Neuronal stem cell (in vitro differentiated cells): ENCODE measurements around the gene FAT2.

Source experiments
- DNase-seq: peaks from one replicate; pipeline ENCODE4 v3.0.0-alpha.2; 2013; ENCODE audit warnings: low spot score
- H2AFZ ChIP-seq: one replicate; pipeline ENCODE4 v1.6.1; 2013; ENCODE audit warnings: mild to moderate bottlenecking, low read length, inconsistent platforms
- H2AK5ac ChIP-seq: 2 replicates; pipeline ENCODE4 v1.6.1; 2013; ENCODE audit warnings: low read depth, mild to moderate bottlenecking, inconsistent platforms, low read length, moderate library complexity, mixed read lengths
- H2BK120ac ChIP-seq: 2 replicates; pipeline ENCODE4 v1.6.1; 2013; ENCODE audit warnings: low read depth, mild to moderate bottlenecking, inconsistent platforms, low read length, moderate library complexity, mixed read lengths
- H2BK12ac ChIP-seq: one replicate; pipeline ENCODE4 v1.6.1; 2013; ENCODE audit warnings: low read length, inconsistent platforms
- H2BK15ac ChIP-seq: 2 replicates; pipeline ENCODE4 v1.6.1; 2013; ENCODE audit warnings: mild to moderate bottlenecking, low read length, inconsistent platforms, mixed read lengths
- H2BK5ac ChIP-seq: one replicate; pipeline ENCODE4 v1.6.1; 2013; ENCODE audit warnings: inconsistent platforms, mild to moderate bottlenecking, low read length, moderate library complexity
- H3K14ac ChIP-seq: one replicate; pipeline ENCODE4 v1.6.1; 2013; ENCODE audit warnings: low read length, inconsistent platforms
- H3K18ac ChIP-seq: 2 replicates; pipeline ENCODE4 v1.6.1; 2013; ENCODE audit warnings: low read length, inconsistent platforms
- H3K23ac ChIP-seq: 2 replicates; pipeline ENCODE4 v1.6.1; 2013; ENCODE audit warnings: low read depth, mild to moderate bottlenecking, mixed read lengths, low read length, inconsistent platforms; ENCODE audit not compliant: poor library complexity
- H3K27ac ChIP-seq: replicated peaks from 3 replicates; pipeline ENCODE4 v1.5.1; 2013; ENCODE audit warnings: low read length, inconsistent platforms
- H3K27me3 ChIP-seq, 3 experiments: 2 replicates each; pipeline ENCODE4 v1.6.1; 2013; ENCODE audit warnings: low read length in 3 of 3, mild to moderate bottlenecking in 2 of 3, inconsistent platforms in 1 of 3, low read depth in 1 of 3, mixed read lengths in 1 of 3, moderate library complexity in 1 of 3; ENCODE audit not compliant: control insufficient read depth in 3 of 3, insufficient read depth in 3 of 3
- H3K36me3 ChIP-seq, 2 donors: replicated peaks in 1 of 2; 2 replicates each; pipeline ENCODE4 v1.6.1; 2013; ENCODE audit warnings: low read length in 2 of 2; ENCODE audit not compliant: control insufficient read depth in 2 of 2, insufficient read depth in 2 of 2
- H3K4ac ChIP-seq: 2 replicates; pipeline ENCODE4 v1.6.1; 2013; ENCODE audit warnings: inconsistent platforms, mild to moderate bottlenecking, low read length, moderate library complexity
- H3K4me1 ChIP-seq, 2 donors: 1 replicate in 1 of 2; 2 replicates in 1 of 2; pipeline ENCODE4 v1.6.1; 2013; ENCODE audit warnings: low read length in 2 of 2, low read depth in 1 of 2; ENCODE audit not compliant: control insufficient read depth in 2 of 2, insufficient read depth in 1 of 2
- H3K4me2 ChIP-seq: one replicate; pipeline ENCODE4 v1.6.1; 2013; ENCODE audit warnings: mild to moderate bottlenecking, low read length, inconsistent platforms; ENCODE audit not compliant: insufficient read depth, poor library complexity, severe bottlenecking
- H3K4me3 ChIP-seq, 2 donors: 2 replicates each; pipeline ENCODE4 v1.5.1; 2013; ENCODE audit warnings: low read length in 2 of 2, mild to moderate bottlenecking in 2 of 2, inconsistent platforms in 1 of 2, moderate library complexity in 1 of 2
- H3K79me1 ChIP-seq: one replicate; pipeline ENCODE4 v1.6.1; 2013; ENCODE audit warnings: low read depth, mild to moderate bottlenecking, inconsistent platforms, low read length, moderate library complexity
- H3K9ac ChIP-seq: one replicate; pipeline ENCODE4 v1.6.1; 2013; ENCODE audit warnings: mild to moderate bottlenecking, low read depth, low read length, inconsistent platforms; ENCODE audit not compliant: poor library complexity
- H3K9me3 ChIP-seq, 2 donors: replicated peaks in 1 of 2; 2 replicates each; pipeline versions ENCODE3 to v1.6.1; 2013; ENCODE audit warnings: low read length in 2 of 2, mild to moderate bottlenecking in 2 of 2, inconsistent platforms in 1 of 2, low read depth in 1 of 2, mixed read lengths in 1 of 2, moderate library complexity in 1 of 2; ENCODE audit not compliant: control insufficient read depth in 2 of 2, insufficient read depth in 1 of 2
- H4K8ac ChIP-seq: one replicate; pipeline ENCODE4 v1.6.1; 2013; ENCODE audit warnings: low read depth, mild to moderate bottlenecking, inconsistent platforms, low read length, moderate library complexity
- H4K91ac ChIP-seq: one replicate; pipeline ENCODE4 v1.6.1; 2013; ENCODE audit warnings: low read length, low read depth, mild to moderate bottlenecking, inconsistent platforms; ENCODE audit not compliant: poor library complexity
- WGBS, 2 donors: extraction: QIAGEN DNeasy Blood & Tissue Kit; methylation state at CpG; one replicate each; pipeline ENCODE4 v1.1.7; 2013; ENCODE audit warnings: missing lambda C conversion rate in 2 of 2, mixed read lengths in 1 of 2; ENCODE audit not compliant: insufficient read length in 2 of 2, insufficient replicate concordance in 1 of 2; ENCODE audit errors: extremely low coverage in 2 of 2; 5-methylcytosine and 5-hydroxymethylcytosine counted together

Gene FAT2

GRCh38 chr5:151581812-151582583 is 9.1 kb downstream of the FAT2 start:
- no peak overlapping the region for H4K91ac ChIP-seq
- H3K4ac ChIP-seq: no peak overlapping the region
- H3K27me3 ChIP-seq: peaks cover 0 to 12% (median 0%) of the 10 kb centered on the region in 3 experiments
- H3K27ac ChIP-seq: no peak overlapping the region
- no peak overlapping the region for H2BK15ac ChIP-seq
- H2BK5ac ChIP-seq: no peak overlapping the region
- DNase-seq: no peak
- H3K36me3 ChIP-seq: no peaks in the 10 kb centered on the region
- no peak overlapping the region for H2BK120ac ChIP-seq
- H3K18ac ChIP-seq: peak overlapping the region; percentile 54
- no peak overlapping the region for H3K4me2 ChIP-seq
- no peak overlapping the region for H2AFZ ChIP-seq
- no peak overlapping the region for H2AK5ac ChIP-seq
- no peak overlapping the region for H3K4me3 ChIP-seq
- no CpG with 5 or more reads among the region's 6 CpGs for WGBS, 2 donors
- H3K79me1 ChIP-seq: no peaks in the 10 kb centered on the region
- H3K4me1 ChIP-seq: no peaks in the 10 kb centered on the region
- H3K23ac ChIP-seq: no peak overlapping the region
- peak overlapping the region; percentile 10 for H3K14ac ChIP-seq
- H3K9ac ChIP-seq: no peak overlapping the region
- H4K8ac ChIP-seq: no peak overlapping the region
- no peaks in the 10 kb centered on the region for H3K9me3 ChIP-seq
- H2BK12ac ChIP-seq: no peak overlapping the region

DNA sequence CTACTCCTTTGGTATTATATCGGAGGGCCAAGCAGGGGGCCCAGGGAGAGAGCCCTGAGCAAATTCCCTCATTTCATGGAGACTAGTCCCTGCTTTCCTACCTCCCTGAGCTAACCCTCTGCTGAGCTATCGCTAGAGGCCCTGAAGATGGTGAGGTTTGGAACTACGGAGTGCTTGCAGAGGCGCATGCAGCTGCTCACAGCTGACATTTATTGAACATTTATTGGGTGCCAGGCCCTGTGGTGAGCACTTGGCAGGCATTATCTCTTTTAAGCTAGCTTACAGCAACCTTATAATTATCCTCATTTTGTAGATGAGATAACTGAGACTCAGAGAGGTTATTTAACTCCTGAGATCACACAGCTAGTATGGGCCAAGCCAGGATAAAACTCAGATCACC is 9.8 kb downstream of the FAT2 start:
- H3K27ac ChIP-seq: no peak overlapping the region
- no peak overlapping the region for H4K91ac ChIP-seq
- no peak for DNase-seq
- no peaks in the 10 kb centered on the region for H3K9me3 ChIP-seq
- no peak overlapping the region for H3K18ac ChIP-seq
- H3K4me2 ChIP-seq: no peak overlapping the region
- H3K14ac ChIP-seq: no peak overlapping the region
- H4K8ac ChIP-seq: no peak overlapping the region
- H3K36me3 ChIP-seq: no peaks in the 10 kb centered on the region
- H2BK5ac ChIP-seq: no peak overlapping the region
- H2BK120ac ChIP-seq: no peak overlapping the region
- H3K79me1 ChIP-seq: no peaks in the 10 kb centered on the region
- H2BK15ac ChIP-seq: no peak overlapping the region
- WGBS, 2 donors: no CpG with 5 or more reads among the region's 4 CpGs
- H2AK5ac ChIP-seq: no peak overlapping the region
- H3K4ac ChIP-seq: no peak overlapping the region
- H2BK12ac ChIP-seq: no peak overlapping the region
- no peak overlapping the region for H3K4me3 ChIP-seq
- no peak overlapping the region for H3K23ac ChIP-seq
- no peaks in the 10 kb centered on the region for H3K4me1 ChIP-seq
- no peak overlapping the region for H3K9ac ChIP-seq
- H2AFZ ChIP-seq: no peak overlapping the region
- peaks cover 0 to 10% (median 0%) of the 10 kb centered on the region in 3 experiments for H3K27me3 ChIP-seq

DNA sequence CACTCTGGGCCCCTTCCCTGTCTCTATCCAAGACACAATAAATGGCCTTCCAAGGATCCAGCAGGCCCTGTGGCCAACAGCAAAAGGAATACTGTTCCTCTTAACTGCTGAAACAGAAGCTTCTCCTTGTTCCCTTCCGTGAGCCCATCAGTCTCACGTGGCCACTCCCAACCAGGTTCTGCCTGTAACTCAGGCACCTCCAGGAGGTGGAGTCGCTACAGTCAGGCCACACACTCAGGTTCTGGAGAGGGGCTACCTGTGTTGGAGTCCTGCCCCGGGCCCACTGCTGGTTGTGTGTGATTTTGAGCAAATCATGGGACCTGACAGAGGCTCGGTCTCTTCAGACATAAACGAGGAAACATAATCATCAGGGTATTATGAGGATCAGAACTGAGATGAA is 10.3 kb downstream of the FAT2 start:
- Histone ChIP-seq H3K9me3 (no peaks in the 10 kb centered on the region), H2BK120ac (no peak overlapping the region), H4K91ac (no peak overlapping the region), H2BK12ac (no peak overlapping the region), H2AFZ (no peak overlapping the region), H3K4me2 (no peak overlapping the region), H3K14ac (no peak overlapping the region), H2AK5ac (no peak overlapping the region), H3K36me3 (no peaks in the 10 kb centered on the region), H3K27ac (no peak overlapping the region), H3K9ac (no peak overlapping the region), H4K8ac (no peak overlapping the region), H3K18ac (peak overlapping the region; percentile 23), H3K4me1 (no peaks in the 10 kb centered on the region), H3K23ac (no peak overlapping the region), H3K4ac (no peak overlapping the region), H2BK5ac (no peak overlapping the region), H3K79me1 (no peaks in the 10 kb centered on the region), H3K4me3 (no peak overlapping the region), H3K27me3 (peaks cover 0 to 11% (median 0%) of the 10 kb centered on the region in 3 experiments), H2BK15ac (no peak overlapping the region)
- WGBS, 2 donors: no CpG with 5 or more reads among the region's 6 CpGs
- DNase-seq: no peak

DNA sequence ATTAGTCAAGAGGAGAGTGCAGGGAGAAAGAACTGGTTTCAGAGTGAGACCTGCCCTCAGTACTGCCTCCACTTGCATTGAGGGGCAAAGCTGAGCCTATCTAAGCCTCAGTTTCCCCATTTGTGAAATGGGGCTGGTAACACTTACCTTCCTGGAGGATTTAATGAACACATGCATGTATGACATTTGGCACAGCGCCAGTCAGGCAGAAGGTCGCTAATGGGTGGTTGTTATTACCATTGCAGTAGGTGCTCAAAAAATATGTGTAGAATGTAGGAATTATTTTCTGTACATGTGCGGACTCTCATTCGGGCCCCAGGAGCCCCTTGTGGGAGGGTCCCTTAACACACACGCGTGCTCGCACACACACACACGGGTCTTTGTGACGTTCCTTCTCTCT is 10.9 kb downstream of the FAT2 start:
- Histone ChIP-seq H3K14ac (no peak overlapping the region), H3K4ac (no peak overlapping the region), H3K23ac (no peak overlapping the region), H2AK5ac (no peak overlapping the region), H3K4me2 (no peak overlapping the region), H2BK12ac (no peak overlapping the region), H4K8ac (no peak overlapping the region), H3K4me1 (no peaks in the 10 kb centered on the region), H3K18ac (no peak overlapping the region), H3K27ac (no peak overlapping the region), H2AFZ (no peak overlapping the region), H3K27me3 (peaks cover 0 to 13% (median 0%) of the 10 kb centered on the region in 3 experiments), H4K91ac (no peak overlapping the region), H2BK5ac (no peak overlapping the region), H3K36me3 (no peaks in the 10 kb centered on the region), H2BK15ac (no peak overlapping the region), H3K9ac (no peak overlapping the region), H2BK120ac (no peak overlapping the region), H3K9me3 (no peaks in the 10 kb centered on the region), H3K79me1 (no peaks in the 10 kb centered on the region), H3K4me3 (no peak overlapping the region)
- no CpG with 5 or more reads among the region's 9 CpGs for WGBS, 2 donors
- DNase-seq: no peak
